ENCODE data around the gene OR8G1. TPM values are rescaled to one million over a fixed set of nuclear protein-coding genes. Genes with fewer than 3 reads are reported as not detected.

Gene OR8G1, protein sequence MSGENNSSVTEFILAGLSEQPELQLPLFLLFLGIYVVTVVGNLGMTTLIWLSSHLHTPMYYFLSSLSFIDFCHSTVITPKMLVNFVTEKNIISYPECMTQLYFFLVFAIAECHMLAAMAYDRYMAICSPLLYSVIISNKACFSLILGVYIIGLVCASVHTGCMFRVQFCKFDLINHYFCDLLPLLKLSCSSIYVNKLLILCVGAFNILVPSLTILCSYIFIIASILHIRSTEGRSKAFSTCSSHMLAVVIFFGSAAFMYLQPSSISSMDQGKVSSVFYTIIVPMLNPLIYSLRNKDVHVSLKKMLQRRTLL
- not detected for total RNA-seq
- long read RNA-seq, result 0 reads

DNA sequence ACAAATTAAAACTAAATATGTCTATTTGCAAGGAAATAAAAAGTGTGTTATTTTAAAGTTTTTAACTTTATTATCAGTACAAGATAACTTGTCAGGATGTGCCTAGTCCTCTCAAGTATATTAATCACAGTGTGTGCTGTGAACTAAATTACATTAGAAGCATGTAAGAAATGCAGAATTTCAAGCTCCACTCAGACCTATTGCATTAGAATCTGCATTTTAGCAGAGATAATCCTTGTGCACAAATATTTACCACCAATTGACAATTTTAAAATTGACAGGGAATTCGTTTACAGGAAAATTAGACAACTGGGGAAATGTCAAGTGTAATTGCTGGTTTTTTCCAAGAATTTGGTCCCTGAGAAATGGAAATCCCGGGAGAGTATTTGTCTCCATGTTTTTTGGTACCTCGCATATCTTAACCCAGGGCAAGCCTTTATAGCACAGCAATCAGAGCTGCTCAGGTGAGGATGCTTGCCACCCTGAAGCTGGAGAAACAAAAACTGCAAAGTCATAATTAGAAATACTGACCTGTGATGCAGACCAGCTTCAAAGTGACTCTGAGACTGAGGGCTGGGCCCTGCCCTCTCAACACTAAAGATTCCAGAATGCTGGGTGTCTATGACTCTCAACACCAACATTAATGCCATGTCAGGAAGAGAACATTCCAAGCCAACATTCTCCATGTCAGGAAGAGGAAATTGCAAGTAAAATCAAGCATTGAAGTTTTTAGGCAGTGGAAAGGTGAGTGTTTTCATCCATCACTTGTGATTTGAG is at the start of gene OR8G1:
Gene OR8G1 (plus strand): TSS at position 475 of the 777 bp plus-strand sequence. CDS start 8,581 bp downstream, outside the sequence.
- DNase-seq (ENCODE audit: missing footprints), result no peak
- no peak for ATAC-seq
- intact Hi-C loops (cut with DNase I), result no loop called here

DNA sequence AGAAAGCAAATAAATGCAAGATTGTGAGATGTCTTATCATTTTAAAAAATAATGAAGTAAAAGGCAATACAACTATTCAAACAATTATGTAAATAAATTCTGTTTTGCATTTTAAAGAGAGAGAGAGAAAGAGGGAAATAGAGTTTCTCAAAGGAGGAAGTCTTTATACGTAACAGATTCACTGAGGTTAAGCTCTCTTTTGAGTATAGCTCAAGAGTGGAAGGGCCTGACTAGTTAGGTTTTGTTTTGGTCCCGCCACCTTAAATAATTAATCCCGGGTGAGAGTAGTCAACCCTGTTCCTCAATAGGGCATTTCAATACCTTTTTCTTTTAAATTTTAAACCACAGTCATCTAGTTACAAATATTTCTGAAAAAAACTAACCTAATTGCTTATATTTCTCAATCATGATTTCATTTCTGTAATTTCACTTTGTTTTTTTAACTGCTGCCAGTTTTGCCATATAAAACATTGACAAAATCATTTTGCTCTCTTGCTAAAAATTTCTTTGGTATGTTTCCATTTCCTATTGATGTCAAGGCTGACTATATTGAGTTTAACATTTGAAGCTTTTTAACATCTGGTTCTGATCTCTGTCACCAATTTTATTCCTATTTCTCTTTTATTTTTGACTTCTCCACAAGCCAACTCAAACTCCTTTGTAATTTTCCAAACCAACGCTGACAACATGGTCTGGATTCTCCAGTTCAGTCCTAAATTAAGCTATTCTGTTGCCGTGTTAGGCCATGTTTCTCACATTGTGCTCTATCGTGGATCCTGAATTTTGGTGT is 47.5 kb upstream of the OR8G1 start:
- no peak for ATAC-seq
- intact Hi-C loops (cut with DNase I), result loop anchor here (10.0 kb wide), 1 partner anchor 119 kb away; no protein-coding TSS in a partner anchor
- no peak for DNase-seq (ENCODE audit: missing footprints)

DNA sequence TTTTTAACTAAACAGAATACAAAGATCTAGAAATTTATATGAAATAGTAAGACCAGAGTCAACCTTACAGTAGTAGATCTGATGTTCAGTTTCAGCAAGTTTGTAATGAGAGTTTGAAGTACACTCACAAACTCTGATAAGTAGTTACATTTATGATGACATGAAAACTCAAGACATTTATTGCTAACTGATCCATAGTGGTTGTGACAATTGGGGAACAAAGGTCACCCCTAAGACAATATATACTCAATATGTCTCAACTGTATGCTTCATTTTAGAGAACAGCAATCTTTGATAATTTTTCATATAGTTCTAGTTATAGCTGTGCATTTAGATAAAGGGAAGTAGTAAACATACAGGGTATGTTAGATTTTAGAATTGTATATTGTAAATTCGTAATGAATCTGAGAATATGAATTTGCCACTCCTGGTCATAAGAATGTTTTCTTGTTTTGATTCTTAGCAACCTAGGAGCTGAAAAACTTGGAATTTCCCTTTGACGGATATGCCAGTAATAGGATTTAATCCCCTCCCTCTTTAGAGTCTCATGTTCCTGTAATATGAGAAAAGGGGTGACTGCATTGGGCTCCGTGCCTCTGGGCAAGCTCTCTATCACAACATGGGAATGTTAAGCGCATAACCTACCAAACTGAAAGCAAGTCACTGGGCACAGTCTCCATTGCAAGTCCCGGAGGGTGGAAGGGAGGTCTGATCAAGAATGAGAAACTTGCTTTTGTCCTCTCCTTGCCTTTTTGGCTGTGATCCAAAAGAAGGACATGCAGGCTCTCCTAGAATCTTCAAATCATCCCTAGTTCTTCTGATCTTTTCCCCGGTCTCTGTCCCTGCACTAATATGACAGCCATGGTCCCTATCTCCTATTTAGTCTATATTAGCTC is 46.4 kb upstream of the OR8G1 start:
- ATAC-seq, result peak; percentile 31
- intact Hi-C loops (cut with DNase I), result loop anchor here (10.0 kb wide), 1 partner anchor 120 kb away; no protein-coding TSS in a partner anchor
- DNase-seq (ENCODE audit: missing footprints), result no peak

DNA sequence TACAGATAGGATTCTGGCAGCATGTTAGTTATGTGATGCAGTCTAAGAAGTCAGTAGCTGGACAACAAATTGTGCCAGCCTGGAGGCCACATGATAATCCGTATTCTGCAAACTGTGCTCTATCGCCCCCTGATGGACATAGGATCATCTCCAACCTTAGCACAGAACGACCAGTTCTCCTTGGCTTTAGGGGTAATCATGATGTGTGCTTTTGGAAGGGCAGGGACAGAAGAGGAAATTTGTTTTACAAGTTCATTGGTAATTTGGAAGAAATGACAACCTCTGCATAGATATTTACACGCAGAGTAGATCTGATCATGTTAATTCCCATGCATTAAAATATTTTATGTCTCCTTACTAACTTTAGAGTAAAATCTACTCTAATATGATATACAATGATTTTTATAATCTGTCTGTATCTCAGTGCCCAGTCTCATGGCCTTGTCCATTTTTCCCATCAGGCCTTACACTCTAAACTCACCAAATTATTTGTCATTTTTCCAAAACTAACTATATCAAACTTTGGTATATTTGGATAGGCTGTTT is 45.6 kb upstream of the OR8G1 start:
- no peak for DNase-seq (ENCODE audit: missing footprints)
- intact Hi-C loops (cut with DNase I), result loop anchor here (10.0 kb wide), 1 partner anchor 120 kb away; no protein-coding TSS in a partner anchor
- ATAC-seq, result peak; percentile 46

DNA sequence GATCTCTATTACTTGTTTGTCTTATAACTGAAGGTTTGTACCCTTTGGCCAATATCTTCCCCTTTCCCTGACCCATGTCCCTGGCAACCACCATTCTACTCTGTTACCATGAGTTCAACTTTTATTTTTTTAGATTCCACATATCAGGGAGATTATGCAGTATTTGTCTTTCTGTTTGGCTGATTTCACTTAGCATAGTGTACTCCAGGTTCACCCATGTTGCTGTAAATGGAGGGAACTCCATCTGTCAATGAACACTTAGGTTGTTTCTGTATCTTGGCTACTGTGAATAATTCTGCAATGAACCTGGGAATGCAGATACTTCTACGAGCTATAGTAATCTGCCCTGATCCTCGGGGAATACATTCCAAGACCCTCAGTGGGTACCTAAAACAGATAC is 42.9 kb upstream of the OR8G1 start:
- intact Hi-C loops (cut with DNase I), result loop anchor here (10.0 kb wide), 1 partner anchor 123 kb away; no protein-coding TSS in a partner anchor
- no peak for ATAC-seq
- DNase-seq (ENCODE audit: missing footprints), result no peak

DNA sequence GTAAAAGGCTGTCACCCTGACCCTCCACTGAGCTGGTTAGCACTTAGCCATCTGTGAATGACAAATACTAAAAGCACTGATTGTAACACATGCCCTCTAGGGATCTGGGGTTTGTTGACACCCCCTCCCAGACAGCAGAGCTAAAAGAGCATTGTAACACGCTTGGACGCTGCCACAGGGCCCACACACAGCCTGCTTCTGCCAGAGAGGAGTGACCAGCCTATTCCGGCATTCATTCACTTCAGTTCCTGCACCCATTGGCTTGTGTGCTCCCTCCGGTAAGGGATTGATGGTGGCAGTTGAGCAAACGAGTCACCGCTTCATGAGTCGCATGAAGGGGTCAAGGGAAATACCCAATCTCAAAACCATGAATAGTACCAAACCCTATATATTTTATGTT is 42.0 kb upstream of the OR8G1 start:
- intact Hi-C loops (cut with DNase I), result loop anchor here (10.0 kb wide), 1 partner anchor 124 kb away; no protein-coding TSS in a partner anchor
- no peak for ATAC-seq
- no peak for DNase-seq (ENCODE audit: missing footprints)

DNA sequence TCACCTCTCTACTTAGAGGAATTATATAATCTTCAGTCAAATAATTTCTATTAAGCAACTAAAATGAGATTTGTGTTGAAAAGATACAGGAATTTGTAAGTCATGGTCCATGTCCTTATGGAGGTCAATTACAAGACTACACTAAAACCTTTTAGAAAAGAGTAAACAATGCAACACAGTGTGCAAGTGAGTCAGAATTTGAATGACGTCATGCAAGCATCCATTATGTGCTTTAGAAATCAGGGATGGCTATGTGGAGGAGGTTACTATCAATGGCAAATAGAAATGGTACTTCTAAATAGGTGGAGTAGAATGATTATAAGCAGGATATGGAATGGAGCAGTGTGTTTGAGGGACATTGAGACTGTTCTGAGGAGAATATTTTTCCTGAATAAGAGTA is 41.2 kb upstream of the OR8G1 start:
- ATAC-seq (no peak), DNase-seq (ENCODE audit: missing footprints) (no peak)
- intact Hi-C loops (cut with DNase I), result loop anchor here (10.0 kb wide), 1 partner anchor 125 kb away; no protein-coding TSS in a partner anchor

DNA sequence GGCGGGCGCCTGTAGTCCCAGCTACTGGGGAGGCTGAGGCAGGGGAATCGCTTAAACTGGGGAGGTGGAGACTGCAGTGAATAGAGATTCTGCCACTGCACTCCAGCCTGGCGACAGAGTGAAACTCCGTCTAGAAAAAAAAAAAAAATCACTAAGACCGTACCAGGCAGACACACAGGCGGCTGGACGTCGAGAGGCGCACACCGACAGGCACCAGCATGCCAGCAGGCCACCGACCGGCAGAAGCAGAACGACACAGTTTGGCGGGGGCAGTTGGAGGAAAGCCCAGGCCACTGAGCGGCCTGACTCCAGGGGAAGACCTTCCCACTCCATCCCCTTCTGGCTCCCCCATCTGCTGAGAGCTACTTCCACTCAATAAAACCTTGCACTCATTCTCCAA is 40.2 kb upstream of the OR8G1 start:
- DNase-seq (ENCODE audit: missing footprints) (no peak), ATAC-seq (no peak)
- intact Hi-C loops (cut with DNase I), result no loop called here

DNA sequence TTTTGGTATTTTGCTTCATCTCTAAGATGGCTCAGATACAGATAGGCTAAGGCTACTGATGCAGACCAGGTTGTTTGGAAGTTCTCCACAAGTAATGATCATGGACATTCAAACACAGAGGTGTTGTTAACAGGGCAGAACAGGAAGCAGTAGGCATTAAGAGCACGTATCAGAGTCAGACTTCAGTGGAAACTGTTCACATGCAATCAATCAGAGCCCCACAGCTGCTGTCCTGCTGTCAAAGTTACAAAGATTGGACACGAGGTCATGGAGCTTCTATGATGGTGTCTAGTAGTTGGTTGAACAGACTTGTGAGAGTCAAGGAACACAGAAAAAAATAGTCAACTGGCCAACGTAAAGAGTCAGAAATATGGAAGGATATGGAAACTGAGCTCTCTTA is 37.9 kb upstream of the OR8G1 start:
- ATAC-seq (no peak), DNase-seq (ENCODE audit: missing footprints) (no peak)
- intact Hi-C loops (cut with DNase I), result no loop called here

DNA sequence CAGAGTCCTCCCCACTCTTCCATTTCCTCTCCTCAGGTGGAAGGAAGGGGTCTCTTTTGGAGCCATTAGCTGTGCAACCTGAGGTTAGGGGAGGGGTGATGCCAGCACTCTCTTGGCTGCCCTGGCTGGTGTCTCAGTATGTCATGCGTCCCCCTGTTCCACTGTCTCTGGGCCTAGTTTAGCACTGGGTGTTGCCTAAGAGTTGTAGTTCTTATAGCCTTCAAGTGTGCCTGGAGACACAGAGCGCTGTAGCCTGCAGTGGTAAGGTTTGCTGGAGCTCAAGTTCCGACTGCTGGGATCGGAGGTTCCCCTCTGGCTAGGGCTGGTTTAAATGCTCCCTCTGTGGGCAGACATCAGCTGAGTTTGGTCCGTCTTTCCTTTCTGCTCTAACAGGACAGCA is 36.9 kb upstream of the OR8G1 start:
- ATAC-seq (no peak), DNase-seq (ENCODE audit: missing footprints) (no peak)
- intact Hi-C loops (cut with DNase I), result no loop called here

DNA sequence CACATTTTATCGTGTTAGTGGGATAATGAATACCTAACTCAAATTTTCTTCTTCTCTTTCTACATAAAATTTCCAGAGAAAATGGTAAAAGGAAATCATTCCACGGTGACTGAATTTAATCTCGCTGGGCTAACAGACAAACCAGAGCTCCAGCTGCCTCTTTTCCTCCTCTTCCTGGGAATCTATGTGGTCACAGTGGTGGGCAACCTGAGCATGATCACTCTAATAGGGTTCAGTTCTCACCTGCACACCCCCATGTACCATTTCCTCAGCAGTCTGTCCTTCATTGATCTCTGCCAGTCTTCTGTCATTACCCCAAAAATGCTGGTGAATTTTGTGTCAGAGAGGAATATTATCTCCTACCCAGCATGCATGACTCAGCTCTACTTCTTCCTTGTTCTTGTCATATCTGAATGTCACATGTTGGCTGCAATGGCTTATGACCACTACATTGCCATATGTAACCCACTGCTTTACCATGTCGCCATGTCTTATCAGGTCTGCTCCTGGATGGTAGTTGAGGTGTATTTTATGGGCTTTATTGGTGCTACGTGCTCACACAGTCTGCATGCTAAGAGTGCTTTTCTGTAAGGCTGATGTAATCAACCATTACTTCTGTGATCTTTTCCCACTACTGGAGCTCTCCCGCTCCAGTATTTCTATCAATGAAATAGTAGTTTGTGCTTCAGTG is 33.6 kb upstream of the OR8G1 start:
- intact Hi-C loops (cut with DNase I), result no loop called here

DNA sequence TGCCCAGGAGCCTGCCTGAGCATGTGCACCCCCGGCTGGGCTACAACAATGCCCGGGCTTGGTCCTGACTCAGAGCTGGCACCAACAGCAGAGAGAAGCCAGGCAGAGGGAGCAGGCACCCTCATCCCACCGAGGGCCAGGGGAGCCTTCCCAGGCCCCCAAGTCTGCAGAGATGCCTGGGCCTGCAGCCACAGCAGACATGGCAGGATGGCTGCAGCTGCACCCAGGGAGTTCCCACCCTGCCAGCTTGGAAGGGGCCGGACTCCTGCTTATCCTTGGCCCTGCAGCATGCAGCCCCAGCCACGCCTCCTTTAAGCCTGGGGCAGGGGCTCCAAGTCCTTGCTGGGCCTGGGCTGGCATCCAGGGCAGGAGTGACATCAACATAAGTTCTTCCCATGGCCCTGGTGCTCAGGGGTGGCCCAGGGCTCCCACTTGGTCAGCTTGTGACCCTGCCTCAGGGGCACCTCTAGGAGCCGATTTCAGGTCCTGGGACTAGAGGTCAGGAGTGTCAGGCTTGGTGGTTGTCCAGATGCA is 31.0 kb upstream of the OR8G1 start:
- no peak for ATAC-seq
- DNase-seq (ENCODE audit: missing footprints), result no peak
- intact Hi-C loops (cut with DNase I), result no loop called here

More for the DNA sequence above, 33.6 kb upstream of the OR8G1 start:
- no peak for DNase-seq (ENCODE audit: missing footprints)
- no peak for ATAC-seq

DNA sequence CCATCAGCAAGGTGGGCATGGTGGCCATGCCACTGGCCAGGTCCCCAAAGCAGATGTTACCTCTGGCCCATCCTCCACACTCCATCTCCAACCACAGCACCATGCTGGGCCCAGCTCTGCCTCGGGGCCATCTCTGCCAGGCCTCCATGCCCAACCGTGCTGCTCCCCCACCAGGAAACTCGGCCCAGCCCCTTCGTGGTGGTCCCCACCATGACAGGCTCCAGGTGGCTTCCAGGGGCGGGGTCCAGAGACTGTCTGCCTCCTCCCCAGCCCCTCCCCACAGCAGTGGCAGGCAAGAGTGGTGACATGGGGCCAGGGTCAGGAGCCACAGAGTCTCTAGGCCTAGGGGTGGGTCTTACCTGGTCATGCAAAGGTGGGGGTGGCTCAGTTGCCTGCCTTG is 30.5 kb upstream of the OR8G1 start:
- DNase-seq (ENCODE audit: missing footprints), result no peak
- no peak for ATAC-seq
- intact Hi-C loops (cut with DNase I), result no loop called here

DNA sequence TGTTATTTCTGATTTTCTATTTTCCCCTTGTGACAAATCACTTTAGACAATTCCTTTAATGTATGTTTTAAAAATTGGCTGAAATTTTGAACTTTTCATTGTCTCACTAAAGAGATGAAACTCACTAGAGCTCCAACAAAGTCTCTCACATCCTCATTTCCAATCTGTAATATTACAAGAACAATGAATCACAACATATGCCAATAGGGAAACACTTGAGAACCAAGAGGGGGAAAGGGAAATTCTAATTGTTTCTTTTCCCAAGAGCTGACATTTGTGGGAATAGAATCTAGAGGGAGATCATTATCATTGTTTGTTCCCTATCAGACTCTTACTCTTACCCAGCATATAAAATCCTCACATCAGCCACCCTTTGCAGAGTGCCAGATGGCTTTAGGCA is 29.6 kb upstream of the OR8G1 start:
- DNase-seq (ENCODE audit: missing footprints), result no peak
- no peak for ATAC-seq
- intact Hi-C loops (cut with DNase I), result no loop called here

DNA sequence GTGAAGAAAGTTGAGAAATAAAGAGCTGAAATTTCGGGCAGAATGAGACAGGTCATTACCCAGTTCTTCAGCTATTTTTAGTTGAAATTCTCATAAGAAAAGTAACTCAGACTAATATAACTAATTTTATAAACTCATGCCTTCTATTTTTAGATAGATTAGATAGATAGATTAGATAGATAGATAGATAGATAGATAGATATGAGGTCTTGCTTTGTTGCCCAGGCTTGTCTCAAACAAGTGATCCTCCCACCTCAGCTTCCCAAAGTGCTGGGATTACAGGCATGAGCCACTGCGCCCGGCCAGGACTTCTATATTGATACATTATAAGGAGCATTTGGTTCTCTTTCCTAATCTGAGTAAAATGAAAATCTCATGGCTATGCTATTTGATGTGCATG is 26.9 kb upstream of the OR8G1 start:
- intact Hi-C loops (cut with DNase I), result no loop called here
- DNase-seq (ENCODE audit: missing footprints) (no peak), ATAC-seq (no peak)

DNA sequence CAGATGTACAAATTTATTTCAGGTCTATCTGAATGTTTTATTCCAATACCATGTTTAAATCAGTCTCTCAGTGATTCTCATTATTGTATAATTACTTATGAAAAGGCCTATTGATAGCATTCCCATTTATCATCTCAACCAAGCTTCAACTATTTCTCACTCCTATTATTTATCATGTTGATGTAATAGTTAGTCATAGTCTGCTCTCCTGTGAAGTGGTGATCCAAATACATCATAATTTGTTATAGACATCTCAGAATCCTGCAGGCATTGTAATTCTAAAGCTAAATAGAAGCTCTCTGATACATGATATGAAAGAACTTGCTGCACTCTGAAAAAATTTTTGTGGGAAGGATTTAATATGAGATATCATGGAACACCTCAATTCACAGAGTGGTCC is 21.8 kb upstream of the OR8G1 start:
- no peak for DNase-seq (ENCODE audit: missing footprints)
- ATAC-seq, result no peak
- intact Hi-C loops (cut with DNase I), result no loop called here

DNA sequence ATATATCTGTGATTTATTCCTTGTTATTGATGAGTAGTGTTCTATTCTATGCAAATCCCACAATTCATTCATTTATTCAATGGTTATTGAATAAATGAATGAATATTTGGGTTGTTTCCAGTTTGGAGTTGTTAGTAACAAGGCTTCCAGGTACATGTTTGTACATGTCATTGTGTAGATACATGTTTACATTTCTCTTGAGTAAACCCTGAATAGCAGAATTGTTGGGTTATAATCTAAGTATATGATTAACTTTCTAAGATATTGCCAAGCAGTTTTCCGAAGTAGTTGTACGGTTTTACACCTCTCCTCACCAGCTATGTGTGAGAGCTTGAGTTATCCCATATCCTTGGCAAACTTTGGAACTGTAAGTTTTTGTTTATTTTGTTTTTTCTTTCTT is 18.5 kb upstream of the OR8G1 start:
- ATAC-seq (no peak), DNase-seq (ENCODE audit: missing footprints) (no peak)
- intact Hi-C loops (cut with DNase I), result no loop called here
